Right forelimb (tissue), 1 donor: ENCODE results near the gene DEGS2.
A peak's percentile ranks its signal among the peaks of the same experiment; 100 is the strongest.
"Not testable (repeated sequence)": the region's sequence is repeated elsewhere in the genome, so short reads cannot be mapped to it uniquely, and the experiment has no call there.

Experiments used
- DNase-seq: peaks from one replicate; pipeline ENCODE4 v3.0.0-alpha.2; 2018

Gene DEGS2

GRCh38 chr14:100159094-100159864 is at the start of gene DEGS2:
Gene DEGS2 (minus strand): TSS chr14:100159645. CDS start chr14:100159587, 58 bp downstream.
- DNase-seq = no peak

GRCh38 chr14:100208136-100208535 is 48.7 kb upstream of the DEGS2 start:
- DNase-seq = not testable (repeated sequence)

GRCh38 chr14:100207588-100207987 is 48.1 kb upstream of the DEGS2 start:
- not testable (repeated sequence) for DNase-seq

- not testable (repeated sequence) for DNase-seq
Observed at GRCh38 chr14:100204835-100205167, 45.4 kb upstream of the DEGS2 start.

- DNase-seq = no peak
Observed at GRCh38 chr14:100203962-100204834, 44.8 kb upstream of the DEGS2 start.

- no peak for DNase-seq
Observed at GRCh38 chr14:100203146-100203545, 43.7 kb upstream of the DEGS2 start.

GRCh38 chr14:100202712-100203111 is 43.3 kb upstream of the DEGS2 start:
- no peak for DNase-seq

- DNase-seq = no peak
Observed at GRCh38 chr14:100201701-100202100, 42.3 kb upstream of the DEGS2 start.

- DNase-seq = no peak
Observed at GRCh38 chr14:100200311-100200710, 40.9 kb upstream of the DEGS2 start.

GRCh38 chr14:100199240-100199860 is 39.9 kb upstream of the DEGS2 start:
- no peak for DNase-seq

GRCh38 chr14:100193417-100194357 is 34.2 kb upstream of the DEGS2 start:
- DNase-seq = no peak

GRCh38 chr14:100192672-100193416 is 33.4 kb upstream of the DEGS2 start:
- peak; percentile 100 for DNase-seq

GRCh38 chr14:100192250-100192671 is 32.8 kb upstream of the DEGS2 start:
- DNase-seq = no peak

GRCh38 chr14:100191584-100192249 is 32.3 kb upstream of the DEGS2 start:
- no peak for DNase-seq

GRCh38 chr14:100190126-100190525 is 30.7 kb upstream of the DEGS2 start:
- no peak for DNase-seq

- DNase-seq = no peak
Observed at GRCh38 chr14:100188392-100189030, 29.1 kb upstream of the DEGS2 start.

GRCh38 chr14:100187247-100187833 is 27.9 kb upstream of the DEGS2 start:
- no peak for DNase-seq

GRCh38 chr14:100181876-100182551 is 22.6 kb upstream of the DEGS2 start:
- DNase-seq = not testable (repeated sequence)

- not testable (repeated sequence) for DNase-seq
Observed at GRCh38 chr14:100180671-100181070, 21.2 kb upstream of the DEGS2 start.
